ENCODE data around the gene PI4KA.

The PI4KA gene

DNA sequence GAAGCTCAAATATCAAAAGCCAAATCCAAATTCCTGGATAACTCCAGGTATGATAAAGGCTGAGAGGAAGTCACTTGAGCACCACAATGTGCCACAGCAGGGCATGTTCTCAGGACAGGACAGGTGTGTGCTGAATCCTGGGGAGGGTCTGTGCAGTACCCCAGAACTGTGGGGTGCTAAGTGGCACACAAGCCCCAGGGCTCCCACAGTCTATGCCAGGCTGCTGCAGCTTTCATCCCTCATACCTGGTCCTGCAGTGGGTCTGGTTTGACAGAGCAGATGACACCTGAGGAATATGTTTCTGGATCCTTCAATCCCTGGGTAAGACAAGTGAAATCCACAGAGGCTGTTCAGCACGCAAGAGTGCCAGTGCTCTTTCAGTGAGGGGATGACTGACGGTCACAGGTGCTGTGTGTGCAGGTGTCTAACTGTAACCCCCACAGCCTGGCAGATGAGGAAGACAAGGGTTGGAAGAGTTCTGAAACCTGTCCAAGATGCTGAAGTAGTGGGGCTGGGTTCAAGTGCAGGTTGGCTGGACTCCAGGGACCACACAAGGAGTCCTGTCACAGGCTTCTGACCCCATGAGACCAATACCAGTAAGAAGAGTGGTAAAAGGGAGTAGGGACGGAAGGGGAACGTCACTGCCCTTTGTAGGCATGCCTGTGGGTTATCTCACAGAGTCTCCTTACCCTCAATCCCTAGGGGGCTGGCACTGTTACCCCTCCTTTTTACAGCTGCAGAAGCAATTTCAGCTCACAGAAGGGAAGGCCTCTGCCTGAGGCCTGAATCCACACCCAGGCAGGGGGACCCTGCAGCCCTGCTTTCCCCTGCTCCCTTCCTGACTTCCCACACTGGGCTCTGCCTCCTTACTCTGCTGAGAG lies 70.6 kb downstream of the PI4KA start:
- Histone ChIP-seq H3K9ac (ENCODE audit: low read length) (peak overlapping the region; percentile 19), H3K27me3 (ENCODE audit: insufficient read depth, low read length) (no peaks in the 10 kb centered on the region), H3K79me1 (ENCODE audit: low read length) (no peaks in the 10 kb centered on the region), H3K27ac (ENCODE audit: low read depth, low read length) (no peak overlapping the region), H4K12ac (ENCODE audit: low read depth, low read length) (no peak overlapping the region), H4K8ac (ENCODE audit: low read depth, low read length) (no peak overlapping the region), H3K9me3 (ENCODE audit: insufficient read depth, low read depth, low read length) (no peaks in the 10 kb centered on the region), H3K4ac (ENCODE audit: low read depth, low read length) (no peak overlapping the region), H3K79me2 (ENCODE audit: control insufficient read depth, insufficient read depth, low read length, poor library complexity) (no peaks in the 10 kb centered on the region), H3K36me3 (ENCODE audit: control insufficient read depth in 1 of 2, insufficient read depth in 2 of 2, low read length in 2 of 2) (peaks cover 15 to 36% of the 10 kb centered on the region in 2 experiments), H2BK12ac (ENCODE audit: low read length) (no peak overlapping the region), H4K91ac (ENCODE audit: low read depth, low read length) (no peak overlapping the region), H3K4me2 (ENCODE audit: low read length) (no peak overlapping the region), H3K14ac (ENCODE audit: low read length) (no peak overlapping the region), H2AK5ac (ENCODE audit: low read length) (no peak overlapping the region), H2AFZ (ENCODE audit: insufficient read depth, low read length, poor library complexity) (no peak overlapping the region), H3K18ac (ENCODE audit: low read length) (no peak overlapping the region), H2BK5ac (ENCODE audit: low read depth, low read length, poor library complexity) (no peak overlapping the region), H3K4me3 (ENCODE audit: low read depth, low read length) (no peak overlapping the region), H3K4me1 (ENCODE audit: control insufficient read depth in 1 of 2, insufficient read depth in 2 of 2, low read length in 2 of 2) (no peaks in the 10 kb centered on the region), H3K23ac (ENCODE audit: low read length) (no peak overlapping the region), H2BK120ac (ENCODE audit: insufficient read depth, low read length, poor library complexity) (no peak overlapping the region)
- no peak for DNase-seq
- no CpG with 5 or more reads among the region's 4 CpGs for WGBS (ENCODE audit: extremely low coverage, insufficient coverage, insufficient read length)

DNA sequence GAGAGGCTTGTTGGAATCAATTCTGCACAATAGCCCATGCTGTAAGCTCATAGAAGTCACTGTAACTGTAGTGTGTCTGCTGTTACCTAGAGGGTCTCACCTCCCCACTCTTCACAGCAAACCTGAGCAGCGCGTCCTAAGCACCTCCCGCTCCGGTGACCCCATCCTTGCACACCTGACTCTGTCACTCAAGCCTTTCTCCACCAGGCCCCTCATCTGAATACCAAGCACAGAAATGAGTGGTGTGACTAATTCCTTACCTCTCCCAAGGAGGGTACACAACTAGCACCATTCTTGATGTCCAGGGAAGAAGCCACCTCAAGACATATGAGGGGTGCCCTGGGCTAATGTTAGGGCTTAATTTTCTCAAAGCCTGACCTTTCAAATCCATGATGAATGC lies 71.4 kb downstream of the PI4KA start:
- Histone ChIP-seq H3K27me3 (ENCODE audit: insufficient read depth, low read length) (no peaks in the 10 kb centered on the region), H4K8ac (ENCODE audit: low read depth, low read length) (no peak overlapping the region), H4K91ac (ENCODE audit: low read depth, low read length) (no peak overlapping the region), H3K79me1 (ENCODE audit: low read length) (no peaks in the 10 kb centered on the region), H3K79me2 (ENCODE audit: control insufficient read depth, insufficient read depth, low read length, poor library complexity) (no peaks in the 10 kb centered on the region), H3K9me3 (ENCODE audit: insufficient read depth, low read depth, low read length) (no peaks in the 10 kb centered on the region), H3K23ac (ENCODE audit: low read length) (no peak overlapping the region), H2AFZ (ENCODE audit: insufficient read depth, low read length, poor library complexity) (no peak overlapping the region), H3K14ac (ENCODE audit: low read length) (no peak overlapping the region), H3K4me1 (ENCODE audit: control insufficient read depth in 1 of 2, insufficient read depth in 2 of 2, low read length in 2 of 2) (no peaks in the 10 kb centered on the region), H3K4me2 (ENCODE audit: low read length) (no peak overlapping the region), H4K12ac (ENCODE audit: low read depth, low read length) (no peak overlapping the region), H3K27ac (ENCODE audit: low read depth, low read length) (no peak overlapping the region), H2AK5ac (ENCODE audit: low read length) (no peak overlapping the region), H2BK12ac (ENCODE audit: low read length) (no peak overlapping the region), H3K4ac (ENCODE audit: low read depth, low read length) (no peak overlapping the region), H3K36me3 (ENCODE audit: control insufficient read depth in 1 of 2, insufficient read depth in 2 of 2, low read length in 2 of 2) (peaks cover 9 to 29% of the 10 kb centered on the region in 2 experiments), H3K18ac (ENCODE audit: low read length) (no peak overlapping the region), H3K9ac (ENCODE audit: low read length) (no peak overlapping the region), H3K4me3 (ENCODE audit: low read depth, low read length) (no peak overlapping the region), H2BK120ac (ENCODE audit: insufficient read depth, low read length, poor library complexity) (no peak overlapping the region), H2BK5ac (ENCODE audit: low read depth, low read length, poor library complexity) (no peak overlapping the region)
- no CpG with 5 or more reads among the region's 4 CpGs for WGBS (ENCODE audit: extremely low coverage, insufficient coverage, insufficient read length)
- DNase-seq: no peak

DNA sequence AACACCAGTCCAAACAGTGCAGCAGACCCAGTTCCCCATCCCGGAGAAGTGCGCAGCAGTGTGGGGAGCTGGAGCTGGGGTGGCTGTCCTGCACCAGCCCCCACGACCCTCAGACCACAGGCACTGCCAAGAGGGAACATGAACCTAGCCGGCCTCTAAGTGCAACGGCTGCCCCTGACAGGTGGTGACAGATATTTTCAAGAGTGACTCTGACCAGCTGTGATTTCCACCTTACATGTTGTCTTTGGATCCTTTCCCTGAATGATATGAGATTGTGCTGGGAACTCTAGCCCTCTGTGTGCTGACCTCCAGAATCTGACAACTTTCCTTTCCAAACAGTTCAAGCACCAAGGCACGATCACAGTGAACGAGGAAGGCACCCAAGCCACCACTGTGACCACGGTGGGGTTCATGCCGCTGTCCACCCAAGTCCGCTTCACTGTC lies 72.1 kb downstream of the PI4KA start:
- Histone ChIP-seq H3K4me3 (ENCODE audit: low read depth, low read length) (no peak overlapping the region), H3K27ac (ENCODE audit: low read depth, low read length) (no peak overlapping the region), H3K14ac (ENCODE audit: low read length) (no peak overlapping the region), H2BK12ac (ENCODE audit: low read length) (no peak overlapping the region), H3K9me3 (ENCODE audit: insufficient read depth, low read depth, low read length) (no peaks in the 10 kb centered on the region), H4K8ac (ENCODE audit: low read depth, low read length) (no peak overlapping the region), H3K79me1 (ENCODE audit: low read length) (no peaks in the 10 kb centered on the region), H3K18ac (ENCODE audit: low read length) (no peak overlapping the region), H3K23ac (ENCODE audit: low read length) (no peak overlapping the region), H3K79me2 (ENCODE audit: control insufficient read depth, insufficient read depth, low read length, poor library complexity) (no peaks in the 10 kb centered on the region), H3K36me3 (ENCODE audit: control insufficient read depth in 1 of 2, insufficient read depth in 2 of 2, low read length in 2 of 2) (peaks cover 9 to 27% of the 10 kb centered on the region in 2 experiments), H3K27me3 (ENCODE audit: insufficient read depth, low read length) (no peaks in the 10 kb centered on the region), H3K4me2 (ENCODE audit: low read length) (no peak overlapping the region), H4K91ac (ENCODE audit: low read depth, low read length) (no peak overlapping the region), H4K12ac (ENCODE audit: low read depth, low read length) (no peak overlapping the region), H2BK5ac (ENCODE audit: low read depth, low read length, poor library complexity) (no peak overlapping the region), H3K4me1 (ENCODE audit: control insufficient read depth in 1 of 2, insufficient read depth in 2 of 2, low read length in 2 of 2) (no peaks in the 10 kb centered on the region), H2BK120ac (ENCODE audit: insufficient read depth, low read length, poor library complexity) (no peak overlapping the region), H3K4ac (ENCODE audit: low read depth, low read length) (no peak overlapping the region), H3K9ac (ENCODE audit: low read length) (no peak overlapping the region), H2AK5ac (ENCODE audit: low read length) (no peak overlapping the region), H2AFZ (ENCODE audit: insufficient read depth, low read length, poor library complexity) (no peak overlapping the region)
- no CpG with 5 or more reads among the region's 10 CpGs for WGBS (ENCODE audit: extremely low coverage, insufficient coverage, insufficient read length)
- no peak for DNase-seq

DNA sequence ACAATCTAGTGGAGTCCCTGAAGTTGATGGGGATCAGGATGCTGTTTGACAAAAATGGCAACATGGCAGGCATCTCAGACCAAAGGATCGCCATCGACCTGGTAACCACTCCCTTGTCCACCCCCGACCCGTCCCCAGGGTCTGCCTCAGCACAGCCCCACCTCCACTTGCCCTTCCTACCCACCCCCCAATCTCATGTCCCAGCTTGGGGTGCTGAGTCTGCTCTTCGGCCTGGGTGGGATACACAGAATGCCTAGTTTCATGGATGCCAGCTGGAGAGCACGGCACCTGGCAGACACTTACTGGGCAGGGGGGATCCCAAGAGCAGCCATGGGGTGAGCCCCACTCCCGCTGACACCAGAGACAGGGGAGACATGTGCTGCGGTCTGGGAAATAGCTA lies 72.6 kb downstream of the PI4KA start:
- no peak overlapping the region for H2AFZ ChIP-seq (ENCODE audit: insufficient read depth, low read length, poor library complexity)
- H3K9ac ChIP-seq (ENCODE audit: low read length): no peak overlapping the region
- no peaks in the 10 kb centered on the region for H3K79me1 ChIP-seq (ENCODE audit: low read length)
- H2BK5ac ChIP-seq (ENCODE audit: low read depth, low read length, poor library complexity): no peak overlapping the region
- no peak overlapping the region for H3K4me3 ChIP-seq (ENCODE audit: low read depth, low read length)
- no peak overlapping the region for H3K18ac ChIP-seq (ENCODE audit: low read length)
- no peak overlapping the region for H2BK120ac ChIP-seq (ENCODE audit: insufficient read depth, low read length, poor library complexity)
- no peaks in the 10 kb centered on the region for H3K27me3 ChIP-seq (ENCODE audit: insufficient read depth, low read length)
- H3K79me2 ChIP-seq (ENCODE audit: control insufficient read depth, insufficient read depth, low read length, poor library complexity): no peaks in the 10 kb centered on the region
- no peak overlapping the region for H3K14ac ChIP-seq (ENCODE audit: low read length)
- H3K9me3 ChIP-seq (ENCODE audit: insufficient read depth, low read depth, low read length): no peaks in the 10 kb centered on the region
- no peak overlapping the region for H2AK5ac ChIP-seq (ENCODE audit: low read length)
- H3K4me2 ChIP-seq (ENCODE audit: low read length): no peak overlapping the region
- WGBS (ENCODE audit: extremely low coverage, insufficient coverage, insufficient read length): no CpG with 5 or more reads among the region's 8 CpGs
- no peak overlapping the region for H4K91ac ChIP-seq (ENCODE audit: low read depth, low read length)
- no peaks in the 10 kb centered on the region for H3K4me1 ChIP-seq (ENCODE audit: control insufficient read depth in 1 of 2, insufficient read depth in 2 of 2, low read length in 2 of 2)
- H4K12ac ChIP-seq (ENCODE audit: low read depth, low read length): no peak overlapping the region
- no peak overlapping the region for H3K23ac ChIP-seq (ENCODE audit: low read length)
- no peak for DNase-seq
- no peak overlapping the region for H3K27ac ChIP-seq (ENCODE audit: low read depth, low read length)
- no peak overlapping the region for H2BK12ac ChIP-seq (ENCODE audit: low read length)
- H3K4ac ChIP-seq (ENCODE audit: low read depth, low read length): no peak overlapping the region
- H3K36me3 ChIP-seq (ENCODE audit: control insufficient read depth in 1 of 2, insufficient read depth in 2 of 2, low read length in 2 of 2): peaks cover 9 to 25% of the 10 kb centered on the region in 2 experiments
- no peak overlapping the region for H4K8ac ChIP-seq (ENCODE audit: low read depth, low read length)
